GM12865 (cell line): ENCODE results near the gene SLC3A2.

Experiments
- DNase-seq: peaks from one replicate; pipeline ENCODE4 v3.0.0; 2010; ENCODE audit warnings: low read depth
- H3K4me3 ChIP-seq: 2 replicates; pipeline ENCODE4 v1.5.1; 2011; ENCODE audit warnings: mild to moderate bottlenecking, low read depth, low read length, control low read depth
- TF ChIP-seq, protein P1 (sequence below): IDR thresholded peaks from 2 replicates; pipeline ENCODE4 v1.5.1; 2011; ENCODE audit warnings: low read length, control low read depth, low read depth, inconsistent platforms; ENCODE audit not compliant: insufficient read depth; ENCODE audit errors: missing control alignments

The SLC3A2 gene

DNA sequence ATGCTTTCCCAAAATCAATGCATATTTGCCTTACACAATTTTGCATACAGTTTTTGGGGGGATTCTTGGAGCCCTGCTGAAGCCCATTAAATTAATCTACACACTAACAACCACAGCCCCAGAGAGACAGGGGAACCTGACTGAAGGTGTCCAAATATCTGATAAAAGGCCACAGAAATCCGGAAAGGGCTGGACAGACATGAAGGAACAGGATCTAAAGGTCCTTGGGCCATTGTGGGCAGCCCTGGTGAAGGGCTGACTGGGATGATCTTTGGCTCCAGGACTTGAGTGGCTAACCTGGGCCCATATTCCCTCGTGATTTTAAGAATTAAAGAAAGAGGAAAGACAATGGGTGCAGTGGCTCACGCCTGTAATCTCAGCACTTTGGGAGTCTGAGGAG, 34.5 kb upstream of the SLC3A2 start:
- no peak overlapping the region for H3K4me3 ChIP-seq
- DNase-seq: no peak
- TF ChIP-seq, protein P1, sequence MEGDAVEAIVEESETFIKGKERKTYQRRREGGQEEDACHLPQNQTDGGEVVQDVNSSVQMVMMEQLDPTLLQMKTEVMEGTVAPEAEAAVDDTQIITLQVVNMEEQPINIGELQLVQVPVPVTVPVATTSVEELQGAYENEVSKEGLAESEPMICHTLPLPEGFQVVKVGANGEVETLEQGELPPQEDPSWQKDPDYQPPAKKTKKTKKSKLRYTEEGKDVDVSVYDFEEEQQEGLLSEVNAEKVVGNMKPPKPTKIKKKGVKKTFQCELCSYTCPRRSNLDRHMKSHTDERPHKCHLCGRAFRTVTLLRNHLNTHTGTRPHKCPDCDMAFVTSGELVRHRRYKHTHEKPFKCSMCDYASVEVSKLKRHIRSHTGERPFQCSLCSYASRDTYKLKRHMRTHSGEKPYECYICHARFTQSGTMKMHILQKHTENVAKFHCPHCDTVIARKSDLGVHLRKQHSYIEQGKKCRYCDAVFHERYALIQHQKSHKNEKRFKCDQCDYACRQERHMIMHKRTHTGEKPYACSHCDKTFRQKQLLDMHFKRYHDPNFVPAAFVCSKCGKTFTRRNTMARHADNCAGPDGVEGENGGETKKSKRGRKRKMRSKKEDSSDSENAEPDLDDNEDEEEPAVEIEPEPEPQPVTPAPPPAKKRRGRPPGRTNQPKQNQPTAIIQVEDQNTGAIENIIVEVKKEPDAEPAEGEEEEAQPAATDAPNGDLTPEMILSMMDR: no peak

DNA sequence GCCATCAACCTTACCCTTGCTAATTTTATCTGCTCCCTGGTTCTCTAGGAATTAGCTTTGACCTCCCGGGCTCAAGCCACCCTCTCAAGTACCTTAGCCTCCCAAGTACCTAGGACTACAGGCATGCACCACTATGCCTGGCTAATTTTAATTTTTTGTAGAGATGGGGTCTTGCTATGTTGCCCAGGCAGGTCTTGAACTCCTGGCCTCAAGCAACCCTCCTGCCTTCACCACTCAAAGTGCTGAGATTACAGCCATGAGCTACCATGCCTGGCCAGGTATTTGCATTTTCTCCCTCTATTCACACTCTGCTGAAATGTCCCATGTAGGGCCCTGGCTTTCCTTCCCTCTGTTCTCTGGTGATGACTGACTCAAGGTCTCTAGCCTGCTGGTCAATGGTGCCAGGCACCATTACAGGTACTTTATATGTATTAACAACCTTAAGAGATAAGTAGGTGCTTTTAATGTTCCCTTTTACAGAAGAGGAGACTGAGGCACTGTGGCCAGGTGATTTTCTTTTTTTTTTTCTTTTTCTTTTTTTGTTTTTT, 32.9 kb upstream of the SLC3A2 start:
- H3K4me3 ChIP-seq: no peak overlapping the region
- TF ChIP-seq, protein P1: no peak
- no peak for DNase-seq

DNA sequence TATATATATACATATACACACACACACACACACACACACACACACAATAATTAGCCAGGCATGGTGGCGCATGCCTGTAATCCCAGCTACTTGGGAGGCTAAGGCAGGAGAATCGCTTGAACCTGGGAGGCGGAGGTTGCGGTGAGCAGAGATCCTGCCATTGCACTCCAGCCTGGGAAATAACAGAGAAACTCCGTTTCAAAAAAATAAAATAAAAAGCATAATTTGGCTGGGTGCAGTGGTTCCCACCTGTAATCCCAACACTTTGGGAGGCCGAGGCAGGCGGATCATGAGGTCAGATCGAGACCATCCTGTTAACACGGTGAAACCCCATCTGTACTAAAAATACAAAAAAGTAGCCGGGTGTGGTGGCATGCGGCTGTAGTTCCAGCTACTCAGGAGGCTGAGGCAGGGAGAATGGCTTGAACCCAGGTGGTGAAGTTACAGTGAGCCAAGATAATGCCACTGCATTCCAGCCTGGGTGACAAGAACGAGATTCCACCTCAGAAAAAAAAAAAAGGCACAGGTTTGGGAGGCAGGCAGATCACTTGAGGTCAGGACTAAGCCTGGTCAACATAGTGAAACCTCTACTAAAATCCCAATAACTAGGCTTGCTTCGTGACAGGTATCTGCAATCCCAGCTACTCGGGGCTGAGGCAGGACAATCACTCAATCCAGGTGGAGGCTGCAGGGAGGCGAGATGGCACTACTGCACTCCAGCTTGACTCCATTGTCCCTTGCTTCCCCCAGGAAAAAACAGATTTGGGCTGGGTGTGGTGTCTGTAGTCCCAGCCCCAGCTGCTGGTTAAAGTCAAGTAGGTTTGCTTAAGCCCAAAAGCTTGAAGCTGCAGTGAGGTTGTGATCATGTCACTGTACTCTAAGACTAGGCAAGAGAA, 29.5 kb upstream of the SLC3A2 start:
- no peak overlapping the region for H3K4me3 ChIP-seq
- peak; percentile 66 for DNase-seq
- TF ChIP-seq, protein P1: no peak

DNA sequence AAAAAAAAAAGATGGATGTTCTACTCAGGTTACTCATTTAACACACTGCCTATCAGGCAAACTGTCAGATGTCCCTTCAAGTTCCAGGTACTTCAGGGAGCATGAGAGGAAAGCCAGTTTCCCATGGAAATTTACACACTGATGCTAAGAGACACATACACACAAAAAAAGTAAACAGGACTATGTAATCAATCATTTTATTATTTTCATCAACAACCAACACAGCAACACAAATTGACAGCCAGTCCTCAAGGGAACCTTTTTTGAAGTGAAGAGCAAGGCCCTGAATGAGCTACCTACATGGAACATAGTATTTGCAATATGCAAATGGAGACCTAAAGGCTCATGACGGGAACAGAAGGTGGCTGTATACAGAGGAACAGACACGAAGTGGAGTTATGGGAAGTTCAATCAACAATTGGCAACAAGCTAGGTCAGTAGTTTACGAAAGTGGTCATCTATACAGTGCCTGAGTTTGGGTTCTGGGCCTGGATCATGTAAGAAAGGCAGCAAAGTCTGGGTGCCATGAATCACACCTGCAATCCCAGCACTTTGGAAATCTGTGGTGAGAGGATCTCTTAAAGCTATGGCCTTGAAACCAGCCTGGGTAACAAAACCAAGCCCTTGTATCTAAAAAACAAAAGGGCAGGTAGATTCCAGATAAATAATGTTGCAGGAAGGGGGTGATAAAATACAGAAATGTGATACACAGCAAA, 28.7 kb upstream of the SLC3A2 start:
- TF ChIP-seq, protein P1: no peak
- DNase-seq: peak; percentile 41
- H3K4me3 ChIP-seq: no peak overlapping the region

DNA sequence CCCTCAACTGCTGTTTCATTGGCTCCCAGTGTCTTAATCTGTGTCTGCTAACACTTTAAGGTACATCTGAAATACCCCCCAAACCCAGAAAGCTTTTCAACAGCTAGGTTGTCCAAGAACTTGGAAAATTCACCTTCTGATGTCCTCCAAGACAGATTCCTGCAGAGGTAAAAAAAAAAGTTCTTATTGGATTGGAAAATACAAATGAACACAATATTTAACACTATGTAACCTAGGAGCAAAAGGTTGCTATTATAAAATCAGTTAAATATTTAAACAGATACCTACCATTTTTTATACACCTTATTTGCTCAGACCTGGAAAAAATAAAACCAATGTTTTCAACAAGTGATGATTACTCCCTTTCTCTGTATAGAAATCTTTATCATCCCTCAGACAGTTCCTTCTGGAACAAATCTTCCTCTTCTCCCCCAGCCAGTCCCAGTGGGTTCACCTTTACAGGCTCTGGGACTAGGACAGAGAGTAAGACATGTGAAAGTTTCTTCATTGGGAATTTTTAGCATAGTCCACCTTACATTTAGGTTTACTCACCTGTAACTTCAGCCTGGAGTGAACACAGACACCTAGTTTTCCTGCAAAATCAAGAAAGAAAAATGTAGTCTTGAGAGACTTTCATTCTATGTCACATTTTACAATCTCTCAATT, 28.0 kb upstream of the SLC3A2 start:
- TF ChIP-seq, protein P1: no peak
- no peak for DNase-seq
- peak overlapping the region; percentile 98 for H3K4me3 ChIP-seq

DNA sequence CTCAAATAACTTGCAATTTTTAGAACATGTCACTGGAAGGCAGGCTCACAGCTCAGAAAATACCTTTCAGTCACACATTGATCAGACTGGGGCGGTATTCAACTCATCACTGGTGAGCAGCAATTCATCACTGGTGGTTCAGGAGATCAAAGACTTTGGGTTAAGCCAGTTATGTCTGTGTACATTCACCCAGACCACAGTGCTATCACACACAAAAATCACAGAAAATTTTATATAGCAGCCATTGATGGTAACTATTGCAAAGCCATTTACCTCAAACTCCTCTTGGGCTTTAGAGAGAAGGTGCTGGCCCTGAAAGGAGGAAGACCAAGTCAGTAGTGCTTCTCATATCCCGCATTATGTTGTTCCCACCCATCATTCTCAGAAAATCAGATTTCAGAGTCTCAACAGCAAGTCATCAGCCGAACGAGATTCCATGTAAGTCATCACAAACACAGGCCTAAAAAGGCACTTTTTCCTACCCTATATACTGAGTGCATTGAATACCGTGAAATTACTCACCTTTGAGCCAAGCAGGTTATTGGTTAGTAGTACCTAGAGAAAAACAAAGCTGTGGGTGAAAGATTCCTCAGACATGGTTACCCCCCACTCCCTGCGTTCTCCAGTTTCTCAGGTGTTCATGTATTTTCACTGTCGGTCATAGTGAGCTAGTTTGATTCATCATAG, 27.3 kb upstream of the SLC3A2 start:
- DNase-seq: no peak
- TF ChIP-seq, protein P1: no peak
- H3K4me3 ChIP-seq: peak overlapping the region; percentile 98
